HG03108 (cell line): ENCODE data around the gene REG3A.

Experiments used
- ATAC-seq: cut with Tn5 transposase; IDR thresholded peaks from one replicate; pipeline ENCODE4 v1.9.1; 2021; ENCODE audit warnings: moderate library complexity; ENCODE audit not compliant: unreplicated experiment

REG3A gene

GRCh38 chr2:79122676-79123075 is 36.9 kb downstream of the REG3A start:
- no peak for ATAC-seq

GRCh38 chr2:79120194-79120713 is 39.3 kb downstream of the REG3A start, which contains the start of gene REG1A:
TSS of gene REG1A (plus strand) at chr2:79120488. CDS start at chr2:79120862, 374 bp downstream.
- ATAC-seq = no peak

GRCh38 chr2:79116997-79117928 is 42.3 kb downstream of the REG3A start:
- no peak for ATAC-seq

GRCh38 chr2:79114797-79115494 is 44.6 kb downstream of the REG3A start:
- ATAC-seq = no peak

- ATAC-seq = no peak
Measured at GRCh38 chr2:79112269-79112668, 47.3 kb downstream of the REG3A start.
